ENCODE data around the gene MCIDAS.

Gene MCIDAS

GRCh38 chr5:55226934-55227663 is at the start of gene MCIDAS:
Gene MCIDAS (minus strand): TSS chr5:55227315. CDS start chr5:55227138, 177 bp downstream.
- peak; percentile 76 for DNase-seq (ENCODE audit: low spot score)

- DNase-seq (ENCODE audit: low spot score), result peak; percentile 3
Measured at GRCh38 chr5:55276771-55277170, 49.7 kb upstream of the MCIDAS start.

GRCh38 chr5:55258339-55258738 is 31.2 kb upstream of the MCIDAS start:
- no peak for DNase-seq (ENCODE audit: low spot score)

GRCh38 chr5:55254802-55255201 is 27.7 kb upstream of the MCIDAS start:
- DNase-seq (ENCODE audit: low spot score), result no peak

GRCh38 chr5:55250064-55250463 is 22.9 kb upstream of the MCIDAS start:
- DNase-seq (ENCODE audit: low spot score), result no peak

- no peak for DNase-seq (ENCODE audit: low spot score)
Measured at GRCh38 chr5:55241746-55242145, 14.6 kb upstream of the MCIDAS start.

- no peak for DNase-seq (ENCODE audit: low spot score)
Measured at GRCh38 chr5:55236800-55237199, 9.7 kb upstream of the MCIDAS start.

- DNase-seq (ENCODE audit: low spot score), result peak; percentile 51
Measured at GRCh38 chr5:55234121-55234700, 7.1 kb upstream of the MCIDAS start.

GRCh38 chr5:55232985-55233928 is 6.1 kb upstream of the MCIDAS start, which contains the start of gene CCNO:
Gene CCNO (minus strand): TSS chr5:55233608. CDS start chr5:55233523, 85 bp downstream.
- DNase-seq (ENCODE audit: low spot score), result peak; percentile 93

- no peak for DNase-seq (ENCODE audit: low spot score)
Measured at GRCh38 chr5:55232271-55232984, 5.3 kb upstream of the MCIDAS start.

GRCh38 chr5:55231919-55232270 is 4.8 kb upstream of the MCIDAS start:
- no peak for DNase-seq (ENCODE audit: low spot score)

- DNase-seq (ENCODE audit: low spot score), result no peak
Measured at GRCh38 chr5:55231029-55231918, 4.2 kb upstream of the MCIDAS start.

- DNase-seq (ENCODE audit: low spot score), result no peak
Measured at GRCh38 chr5:55230086-55230629, 3.0 kb upstream of the MCIDAS start.

- no peak for DNase-seq (ENCODE audit: low spot score)
Measured at GRCh38 chr5:55227664-55228430, 732 bp upstream of the MCIDAS start.

- DNase-seq (ENCODE audit: low spot score), result peak; percentile 58
Measured at GRCh38 chr5:55226027-55226933, 835 bp downstream of the MCIDAS start.

- no peak for DNase-seq (ENCODE audit: low spot score)
Measured at GRCh38 chr5:55225346-55225745, 1.8 kb downstream of the MCIDAS start.

- no peak for DNase-seq (ENCODE audit: low spot score)
Measured at GRCh38 chr5:55223812-55224240, 3.3 kb downstream of the MCIDAS start.

- DNase-seq (ENCODE audit: low spot score), result no peak
Measured at GRCh38 chr5:55222985-55223811, 3.9 kb downstream of the MCIDAS start.

All from GM03348 (cell line).